Dermis microvascular lymphatic vessel endothelial cell (primary cell): ENCODE data around the gene DAB2IP. TPM values are rescaled to one million over a fixed set of nuclear protein-coding genes. Genes with fewer than 3 reads are reported as not detected.

Experiments
- DNase-seq, 2 donors: peaks; one replicate each; pipeline versions ENCODE4 v3.0.0 to v3.0.0-alpha.2; 2010; ENCODE audit warnings: low read depth in 2 of 2
- total RNA-seq: library from RNA; depleted of rRNA; stranded (reverse); fragments of >200 nt; gene quantifications from 2 replicates; pipeline ENCODE4 v1.2.1, GENCODE V29; 2014

The DAB2IP gene
- total RNA-seq, 1 donor from 2014 or later, result 15.3 TPM

- no peak for DNase-seq
Measured at GRCh38 chr9:121625590-121625989, 25.8 kb upstream of the DAB2IP start.

- DNase-seq, result no peak
Measured at GRCh38 chr9:121626012-121626411, 25.4 kb upstream of the DAB2IP start.

GRCh38 chr9:121627427-121627826 lies 24.0 kb upstream of the DAB2IP start:
- no peak for DNase-seq

GRCh38 chr9:121628401-121628800 lies 23.0 kb upstream of the DAB2IP start:
- DNase-seq, result no peak

GRCh38 chr9:121631115-121631514 lies 20.3 kb upstream of the DAB2IP start:
- no peak for DNase-seq

- DNase-seq, result no peak
Measured at GRCh38 chr9:121631978-121632418, 19.4 kb upstream of the DAB2IP start.

GRCh38 chr9:121633119-121633714 lies 18.2 kb upstream of the DAB2IP start:
- no peak for DNase-seq

- no peak for DNase-seq
Measured at GRCh38 chr9:121633736-121634135, 17.7 kb upstream of the DAB2IP start.

- DNase-seq, result peak in 1 of 2 donors; percentile 42
Measured at GRCh38 chr9:121634329-121635261, 16.8 kb upstream of the DAB2IP start.

GRCh38 chr9:121635300-121635876 lies 16.0 kb upstream of the DAB2IP start:
- no peak for DNase-seq

GRCh38 chr9:121636341-121636865 lies 15.0 kb upstream of the DAB2IP start:
- peak in 1 of 2 donors; percentile 48 for DNase-seq

- no peak for DNase-seq
Measured at GRCh38 chr9:121636978-121637712, 14.3 kb upstream of the DAB2IP start.

- peak in 1 of 2 donors; percentile 44 for DNase-seq
Measured at GRCh38 chr9:121637713-121638220, 13.7 kb upstream of the DAB2IP start.

GRCh38 chr9:121638399-121638798 lies 13.0 kb upstream of the DAB2IP start:
- DNase-seq, result no peak

GRCh38 chr9:121638901-121639592 lies 12.4 kb upstream of the DAB2IP start:
- DNase-seq, result no peak

- no peak for DNase-seq
Measured at GRCh38 chr9:121639619-121640018, 11.8 kb upstream of the DAB2IP start.

- DNase-seq, result peak in 1 of 2 donors; percentile 56
Measured at GRCh38 chr9:121640076-121640475, 11.4 kb upstream of the DAB2IP start.

GRCh38 chr9:121640491-121641223 lies 10.8 kb upstream of the DAB2IP start:
- DNase-seq, result no peak

GRCh38 chr9:121641224-121641611 lies 10.2 kb upstream of the DAB2IP start:
- DNase-seq, result no peak

GRCh38 chr9:121642758-121643157 lies 8.7 kb upstream of the DAB2IP start:
- no peak for DNase-seq
